SW480 (cell line): Measurements from ENCODE around the gene LSM12.
"Not testable (repeated sequence)": the region's sequence is repeated elsewhere in the genome, so short reads cannot be mapped to it uniquely, and the experiment has no call there.

Experiments used
- DNase-seq: peaks from one replicate; pipeline ENCODE4 v3.0.0-alpha.2; 2016; ENCODE audit warnings: low spot score

LSM12 gene

GRCh38 chr17:44007346-44008204, 58.9 kb downstream of the LSM12 start:
- no peak for DNase-seq

GRCh38 chr17:44006598-44007345, 59.7 kb downstream of the LSM12 start:
- DNase-seq = peak; percentile 91

GRCh38 chr17:44006272-44006597, 60.2 kb downstream of the LSM12 start:
- DNase-seq = no peak

- peak; percentile 50 for DNase-seq
These were observed 60.8 kb downstream of the LSM12 start for GRCh38 chr17:44005527-44006271.

- DNase-seq = peak; percentile 61
These were observed 61.5 kb downstream of the LSM12 start for GRCh38 chr17:44004761-44005526.

GRCh38 chr17:44004077-44004760, 62.3 kb downstream of the LSM12 start, which contains the start of gene NAGS:
NAGS (plus strand) TSS chr17:44004622; CDS start chr17:44004664, 42 bp downstream.
- DNase-seq = peak; percentile 76

GRCh38 chr17:44002141-44002848, 64.2 kb downstream of the LSM12 start:
- peak; percentile 24 for DNase-seq

GRCh38 chr17:44001461-44001920, 65.0 kb downstream of the LSM12 start:
- DNase-seq = no peak

- no peak for DNase-seq
These were observed 65.5 kb downstream of the LSM12 start for GRCh38 chr17:44000871-44001460.

- DNase-seq = no peak
These were observed 66.2 kb downstream of the LSM12 start for GRCh38 chr17:44000141-44000860.

- DNase-seq = no peak
These were observed 67.4 kb downstream of the LSM12 start for GRCh38 chr17:43999024-43999423.

GRCh38 chr17:43998552-43998951, 67.9 kb downstream of the LSM12 start:
- no peak for DNase-seq

- not testable (repeated sequence) for DNase-seq
These were observed 69.3 kb downstream of the LSM12 start for GRCh38 chr17:43997180-43997579.

- DNase-seq = no peak
These were observed 71.4 kb downstream of the LSM12 start for GRCh38 chr17:43995150-43995471.

GRCh38 chr17:43994272-43995149, 72.0 kb downstream of the LSM12 start:
- DNase-seq = peak; percentile 28

GRCh38 chr17:43992641-43993040, 73.8 kb downstream of the LSM12 start:
- DNase-seq = no peak

GRCh38 chr17:43988301-43988700, 78.2 kb downstream of the LSM12 start:
- DNase-seq = no peak
